GM23248 (cell line): Measurements from ENCODE around the gene APOC3. TPM values are rescaled to one million over a fixed set of nuclear protein-coding genes. Genes with fewer than 3 reads are reported as not detected.

Source experiments
- DNase-seq: peaks from one replicate; pipeline ENCODE4 v3.0.0-alpha.2; 2015
- H2AFZ ChIP-seq: fragments of 200-600 bp; sonication (generic); 2 replicates; pipeline ENCODE4 v1.6.1; 2016; ENCODE audit warnings: antibody characterized with exemption
- H3F3A ChIP-seq: fragments of 200-600 bp; sonication (generic); 2 replicates; pipeline ENCODE4 v1.6.1; 2016; ENCODE audit warnings: mild to moderate bottlenecking, antibody characterized with exemption, mixed run types; ENCODE audit not compliant: insufficient read depth
- H3K27ac ChIP-seq: fragments of 200-600 bp; sonication (generic); 2 replicates; pipeline ENCODE4 v1.5.1; 2016; ENCODE audit warnings: mild to moderate bottlenecking
- H3K27me3 ChIP-seq: fragments of 200-600 bp; sonication (generic); replicated peaks from 2 replicates; pipeline ENCODE4 v1.6.1; 2016; ENCODE audit warnings: mild to moderate bottlenecking; ENCODE audit not compliant: insufficient read depth
- H3K36me3 ChIP-seq: fragments of 200-600 bp; sonication (generic); 2 replicates; pipeline ENCODE4 v1.6.1; 2016; ENCODE audit warnings: low read depth, mild to moderate bottlenecking
- H3K4me1 ChIP-seq: fragments of 200-600 bp; sonication (generic); 2 replicates; pipeline ENCODE4 v1.6.1; 2016; ENCODE audit warnings: mild to moderate bottlenecking; ENCODE audit not compliant: insufficient read depth
- H3K4me2 ChIP-seq: fragments of 200-600 bp; sonication (generic); one replicate; pipeline ENCODE4 v1.6.1; 2016; ENCODE audit warnings: mild to moderate bottlenecking; ENCODE audit not compliant: unreplicated experiment
- H3K4me3 ChIP-seq: fragments of 200-600 bp; sonication (generic); 2 replicates; pipeline ENCODE4 v1.5.1; 2016; ENCODE audit warnings: mild to moderate bottlenecking
- H3K79me2 ChIP-seq: fragments of 200-600 bp; sonication (generic); 2 replicates; pipeline ENCODE4 v1.6.1; 2016; ENCODE audit warnings: mild to moderate bottlenecking; ENCODE audit not compliant: insufficient read depth
- H3K9ac ChIP-seq: fragments of 200-600 bp; sonication (generic); 2 replicates; pipeline ENCODE4 v1.6.1; 2016; ENCODE audit warnings: mild to moderate bottlenecking
- H3K9me2 ChIP-seq: fragments of 200-600 bp; sonication (generic); 2 replicates; pipeline ENCODE4 v1.6.1; 2016; ENCODE audit warnings: mixed run types, mild to moderate bottlenecking, moderate library complexity; ENCODE audit not compliant: insufficient read depth
- H3K9me3 ChIP-seq: fragments of 200-600 bp; sonication (generic); one replicate; pipeline ENCODE4 v1.6.1; 2017; ENCODE audit warnings: low read depth
- H4K20me1 ChIP-seq: fragments of 200-600 bp; sonication (generic); 2 replicates; pipeline ENCODE4 v1.6.0; 2016; ENCODE audit not compliant: insufficient read depth
- EZH2 ChIP-seq: fragments of 200-600 bp; sonication (generic); IDR thresholded peaks from 2 replicates; pipeline ENCODE4 v1.6.1; 2018; ENCODE audit warnings: antibody characterized with exemption, mild to moderate bottlenecking; ENCODE audit not compliant: insufficient read depth, poor library complexity, severe bottlenecking
- EZH2phosphoT487 ChIP-seq: fragments of 200-600 bp; sonication (generic); IDR thresholded peaks from 2 replicates; pipeline ENCODE4 v1.6.1; 2018; ENCODE audit warnings: antibody characterized with exemption, moderate library complexity, mild to moderate bottlenecking, low read depth; ENCODE audit not compliant: insufficient read depth
- WGBS, 2 experiments: methylation state at CpG; one replicate each; pipeline ENCODE4 v1.1.6; 2015 to 2017; ENCODE audit warnings: low lambda C conversion rate in 2 of 2, low coverage in 1 of 2; ENCODE audit errors: missing lambda C conversion rate in 2 of 2; 5-methylcytosine and 5-hydroxymethylcytosine counted together
- in situ Hi-C: fragments of 300-500 bp; cut with MboI; formaldehyde crosslinking; loops from 2 replicates; pipeline ENCODE4 v1.15.0; 2020
- polyA plus RNA-seq: library from polyadenylated mRNA; unstranded; fragments of >200 nt; fragmentation: Nextera tagmentation; extraction: Ambion mirVana; gene quantifications from 2 replicates; pipeline ENCODE4 v1.2.1, GENCODE V29; 2016
- total RNA-seq: library from RNA; depleted of rRNA; stranded (reverse); fragments of >200 nt; shearing (Covaris generic); gene quantifications from 2 replicates; pipeline ENCODE4 v1.2.3, GENCODE V29; 2014

APOC3 gene
- total and polyA plus RNA-seq, 2 experiments from 2014 or later = not detected

- Histone ChIP-seq H3K4me1 (no peaks in the 10 kb centered on the region), H3K27ac (no peak overlapping the region), H3K27me3 (no peaks in the 10 kb centered on the region), H3K9me2 (no peaks in the 10 kb centered on the region), H3K36me3 (no peaks in the 10 kb centered on the region), H3F3A (no peaks in the 10 kb centered on the region), H3K9ac (no peak overlapping the region), H3K4me3 (no peak overlapping the region), H3K9me3 (no peaks in the 10 kb centered on the region), H3K4me2 (no peak overlapping the region), H2AFZ (no peak overlapping the region), H4K20me1 (no peaks in the 10 kb centered on the region), H3K79me2 (no peaks in the 10 kb centered on the region)
- TF ChIP-seq EZH2phosphoT487 (no peak), EZH2 (no peak)
- no peak for DNase-seq
- 78 to 80% methylated on average over 22 of the region's 22 CpGs for WGBS, 2 experiments
- in situ Hi-C loops = no loop called here
These were observed 3.6 kb upstream of the APOC3 start for GRCh38 chr11:116825854-116826750.

GRCh38 chr11:116826751-116827431 is 2.8 kb upstream of the APOC3 start:
- 49 to 56% methylated on average over 9 of the region's 9 CpGs for WGBS, 2 experiments
- Histone ChIP-seq H3K27me3 (no peaks in the 10 kb centered on the region), H3K79me2 (no peaks in the 10 kb centered on the region), H3K9ac (no peak overlapping the region), H3K36me3 (no peaks in the 10 kb centered on the region), H3F3A (no peaks in the 10 kb centered on the region), H3K4me1 (no peaks in the 10 kb centered on the region), H3K4me3 (no peak overlapping the region), H3K4me2 (no peak overlapping the region), H4K20me1 (no peaks in the 10 kb centered on the region), H3K9me3 (no peaks in the 10 kb centered on the region), H3K27ac (no peak overlapping the region), H2AFZ (no peak overlapping the region), H3K9me2 (no peaks in the 10 kb centered on the region)
- in situ Hi-C loops = no loop called here
- TF ChIP-seq EZH2 = no peak
- no peak for TF ChIP-seq EZH2phosphoT487
- peak; percentile 10 for DNase-seq

- 72 to 74% methylated on average over 6 of the region's 6 CpGs for WGBS, 2 experiments
- H3K4me2 ChIP-seq = no peak overlapping the region
- TF ChIP-seq EZH2phosphoT487 = no peak
- TF ChIP-seq EZH2 = no peak
- no peaks in the 10 kb centered on the region for H3K9me3 ChIP-seq
- H3K4me1 ChIP-seq = no peaks in the 10 kb centered on the region
- H3K27ac ChIP-seq = no peak overlapping the region
- H3K4me3 ChIP-seq = no peak overlapping the region
- no peak overlapping the region for H3K9ac ChIP-seq
- H4K20me1 ChIP-seq = no peaks in the 10 kb centered on the region
- no peak overlapping the region for H2AFZ ChIP-seq
- H3F3A ChIP-seq = no peaks in the 10 kb centered on the region
- H3K36me3 ChIP-seq = no peaks in the 10 kb centered on the region
- in situ Hi-C loops = no loop called here
- H3K9me2 ChIP-seq = no peaks in the 10 kb centered on the region
- H3K79me2 ChIP-seq = no peaks in the 10 kb centered on the region
- no peak for DNase-seq
- H3K27me3 ChIP-seq = no peaks in the 10 kb centered on the region
These were observed 2.2 kb upstream of the APOC3 start for GRCh38 chr11:116827461-116827860.

- Histone ChIP-seq H3K36me3 (no peaks in the 10 kb centered on the region), H3K4me3 (no peak overlapping the region), H3K4me1 (no peaks in the 10 kb centered on the region), H3K9me3 (no peaks in the 10 kb centered on the region), H2AFZ (no peak overlapping the region), H3K79me2 (no peaks in the 10 kb centered on the region), H4K20me1 (no peaks in the 10 kb centered on the region), H3K9ac (no peak overlapping the region), H3K27ac (no peak overlapping the region), H3K9me2 (no peaks in the 10 kb centered on the region), H3K4me2 (no peak overlapping the region), H3K27me3 (no peaks in the 10 kb centered on the region), H3F3A (no peaks in the 10 kb centered on the region)
- TF ChIP-seq EZH2phosphoT487 (no peak), EZH2 (no peak)
- in situ Hi-C loops = no loop called here
- WGBS, 2 experiments = 68 to 75% methylated on average over 12 to 16 of the region's 16 CpGs
- DNase-seq = no peak
These were observed 829 bp upstream of the APOC3 start for GRCh38 chr11:116828632-116829524.
